ENCODE measurements around the gene CELA3B.
"Not testable (repeated sequence)": the region's sequence is repeated elsewhere in the genome, so short reads cannot be mapped to it uniquely, and the experiment has no call there.

Gene CELA3B

DNA sequence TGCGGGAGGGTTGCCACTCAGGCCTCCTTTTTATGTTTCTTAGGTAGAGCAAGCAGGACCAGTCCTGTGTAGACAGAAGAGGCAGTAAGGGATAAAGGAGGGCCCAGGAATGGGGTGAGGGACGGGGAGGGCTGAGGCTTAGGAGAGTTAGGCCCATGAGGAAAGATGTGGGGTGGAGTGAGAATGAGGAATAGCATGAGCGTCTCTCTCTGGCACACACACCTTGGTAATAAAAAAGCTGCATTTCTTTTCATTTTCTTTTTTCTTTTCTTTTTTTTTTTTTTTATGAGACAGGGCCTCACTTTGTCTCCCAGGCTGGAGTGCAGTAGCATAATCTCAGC, 32.1 kb upstream of the CELA3B start:
- no peak for DNase-seq

DNA sequence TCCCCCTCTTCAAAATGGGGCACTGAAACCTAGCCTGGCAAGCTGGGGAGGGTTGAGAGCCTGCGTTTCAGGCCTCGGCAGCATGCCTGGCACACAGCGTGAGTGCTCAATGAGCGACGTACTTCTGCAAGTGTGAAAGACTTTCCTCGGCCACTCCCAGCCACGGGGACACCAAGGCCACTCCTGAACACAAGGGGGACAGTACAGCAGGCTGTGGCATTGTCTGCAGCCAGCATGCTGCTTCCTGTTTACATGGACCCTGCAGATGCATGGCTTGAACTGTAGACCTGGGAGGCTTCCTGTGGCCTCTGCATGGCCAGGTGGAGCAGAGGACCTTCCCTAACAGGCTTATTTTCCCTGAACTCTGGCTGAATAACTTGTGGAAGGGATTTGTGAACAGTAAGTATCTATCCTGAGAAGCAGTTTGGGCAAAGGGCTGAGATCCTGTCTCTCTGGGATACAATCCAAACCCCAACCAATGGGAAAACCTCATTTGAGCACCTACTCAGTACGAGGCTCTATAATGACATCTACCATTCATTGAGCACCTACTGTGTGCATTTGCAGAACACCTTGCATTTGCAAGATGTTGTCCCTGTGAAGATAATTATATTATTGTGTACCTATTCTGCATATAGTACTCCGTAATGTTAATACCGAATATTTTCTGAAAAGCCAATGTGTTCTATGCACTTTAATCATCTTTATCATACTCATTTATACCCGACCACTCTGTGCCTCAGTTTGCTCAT, 29.8 kb upstream of the CELA3B start:
- DNase-seq = no peak

DNA sequence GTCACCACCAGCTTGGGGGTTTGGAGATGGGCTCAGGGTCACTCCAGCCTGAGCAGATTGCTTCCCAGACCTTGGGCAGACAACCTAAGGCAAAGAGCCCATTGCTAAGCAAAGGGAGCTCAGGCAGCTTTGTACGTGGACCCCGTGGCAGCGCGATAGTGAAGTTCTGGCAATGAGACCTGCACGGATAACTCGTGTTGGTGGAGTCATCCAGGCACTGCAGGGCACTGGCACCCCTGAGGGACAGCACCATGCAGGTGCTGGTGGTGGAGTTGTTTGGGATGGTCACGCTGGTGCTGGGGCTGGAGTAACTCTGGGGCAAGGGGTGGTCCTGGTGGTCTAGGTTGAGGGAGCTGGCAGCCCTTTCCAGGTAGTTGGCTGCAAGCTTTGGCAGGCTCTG, 26.1 kb upstream of the CELA3B start:
- no peak for DNase-seq

DNA sequence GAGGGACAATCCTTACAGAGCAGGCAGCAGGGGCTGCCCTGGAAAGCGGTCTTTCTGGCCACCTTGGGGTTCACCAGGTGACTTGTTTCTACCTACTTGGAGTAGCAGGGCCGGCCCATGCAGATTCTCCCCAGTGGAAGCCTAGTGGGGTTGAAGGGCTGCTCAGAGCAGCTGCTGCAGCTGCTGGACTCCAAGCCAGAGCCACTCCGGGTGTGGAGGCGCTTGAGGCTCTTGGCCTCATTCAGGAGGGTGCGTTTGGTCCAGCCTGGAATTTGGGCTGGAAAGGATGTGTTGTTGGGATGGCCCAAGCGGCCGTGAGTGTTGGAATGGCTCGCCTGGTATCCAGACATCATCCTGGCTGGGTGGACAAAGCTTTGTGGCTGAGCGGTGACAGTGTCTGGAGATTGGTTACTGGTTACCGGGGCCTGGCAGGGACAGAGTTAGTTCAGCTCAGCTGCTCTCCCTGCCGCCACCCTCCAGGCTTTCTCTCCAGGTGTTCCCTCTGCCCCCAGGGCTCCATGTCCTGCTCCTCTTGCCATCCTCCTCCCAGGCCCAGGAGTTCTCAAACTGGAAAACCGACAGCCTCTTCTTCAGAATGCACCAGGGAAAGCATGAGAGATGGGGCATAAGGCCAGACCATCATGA, 25.5 kb upstream of the CELA3B start:
- DNase-seq = no peak

DNA sequence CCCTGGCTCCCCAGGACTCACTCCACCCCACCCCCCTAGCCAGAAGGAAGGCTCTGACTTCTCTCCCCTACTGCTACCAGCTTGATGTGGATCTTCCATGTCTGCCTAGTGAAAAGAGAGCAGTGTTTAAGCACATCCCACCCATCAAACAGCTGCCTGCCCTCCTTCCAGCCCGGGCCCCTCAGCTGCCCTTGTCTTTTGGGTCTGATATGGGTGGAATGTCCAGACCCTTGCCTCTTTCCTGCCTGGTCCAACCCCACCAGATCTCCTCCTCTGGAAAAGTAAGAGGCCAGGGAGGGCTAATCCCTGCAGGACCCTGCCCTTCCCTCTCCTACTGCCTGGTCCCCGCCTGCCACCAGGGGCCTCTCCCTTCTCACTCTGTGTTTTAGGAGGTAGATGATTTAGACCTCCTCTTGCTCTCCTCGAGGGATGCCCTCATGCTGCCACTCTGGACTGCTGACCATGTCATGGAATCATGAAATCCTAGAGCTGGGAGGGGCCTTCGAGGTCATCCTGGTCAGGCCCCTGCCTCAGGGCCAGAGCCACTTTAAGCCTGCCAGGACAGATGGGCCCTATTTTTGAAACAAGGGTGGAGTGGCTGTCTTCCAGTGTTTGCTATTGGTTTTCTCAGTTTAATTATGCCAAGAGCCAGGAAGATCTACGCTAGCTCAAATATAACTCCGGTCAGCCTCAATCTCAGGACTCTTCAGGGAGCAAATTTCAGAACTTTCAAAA, 23.9 kb upstream of the CELA3B start:
- DNase-seq = no peak

DNA sequence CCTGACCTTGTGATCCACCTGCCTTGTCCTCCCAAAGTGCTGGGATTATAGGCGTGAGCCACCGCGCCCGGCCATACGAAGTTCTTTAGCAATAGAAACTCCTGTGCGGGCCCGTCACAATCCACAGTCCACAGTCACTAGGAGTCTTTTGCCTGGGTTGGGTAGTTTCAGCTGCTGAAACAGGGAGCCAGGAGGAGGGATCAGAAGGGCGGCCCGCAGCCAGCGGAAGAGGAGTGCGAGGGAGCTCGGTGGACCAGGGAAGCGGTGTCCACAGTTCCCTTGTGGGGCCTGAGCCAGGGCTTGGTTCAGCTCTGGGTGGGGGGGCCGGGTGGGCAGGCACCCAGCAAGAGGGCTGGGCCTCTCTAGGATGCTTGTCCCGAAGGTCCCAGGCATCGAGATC, 21.8 kb upstream of the CELA3B start:
- DNase-seq = no peak

DNA sequence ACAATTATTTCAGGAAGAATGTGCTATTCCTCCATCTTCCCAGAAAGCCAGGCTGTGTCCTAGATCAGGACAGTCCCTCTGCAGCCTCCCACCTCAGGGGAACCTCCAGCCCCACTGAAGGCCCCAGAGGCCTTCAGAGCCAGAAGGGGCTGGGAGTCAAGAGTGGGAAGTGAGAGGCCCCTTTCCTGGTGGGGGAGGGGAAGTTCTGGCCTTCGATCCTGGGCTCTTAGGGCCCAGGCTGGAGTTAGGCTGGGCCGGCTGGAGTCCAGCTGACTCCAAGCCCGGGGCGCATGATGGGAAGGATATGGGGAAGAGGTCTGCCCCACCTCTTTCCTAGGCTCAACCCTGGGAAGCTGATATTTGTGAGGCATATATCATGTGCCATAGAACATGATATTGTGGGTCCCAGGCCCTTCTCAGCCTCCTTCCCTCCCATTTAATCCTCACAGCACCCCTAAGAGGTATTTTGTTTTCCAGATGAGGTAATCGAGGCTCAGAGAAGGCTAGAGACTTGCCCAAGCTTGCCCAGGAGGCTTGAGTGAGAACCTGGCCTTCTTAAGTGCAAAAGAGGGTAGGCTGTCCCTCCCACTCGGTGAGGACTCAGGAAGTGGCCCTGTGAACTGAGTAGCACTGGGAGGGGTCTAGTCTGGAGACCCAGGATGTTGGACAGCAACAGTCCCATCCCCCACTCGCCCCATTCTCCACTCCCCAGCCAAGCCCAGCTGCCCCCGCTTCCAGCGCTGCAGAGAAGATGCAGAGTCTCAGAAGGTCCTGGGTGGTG, 21.1 kb upstream of the CELA3B start:
- DNase-seq = no peak

DNA sequence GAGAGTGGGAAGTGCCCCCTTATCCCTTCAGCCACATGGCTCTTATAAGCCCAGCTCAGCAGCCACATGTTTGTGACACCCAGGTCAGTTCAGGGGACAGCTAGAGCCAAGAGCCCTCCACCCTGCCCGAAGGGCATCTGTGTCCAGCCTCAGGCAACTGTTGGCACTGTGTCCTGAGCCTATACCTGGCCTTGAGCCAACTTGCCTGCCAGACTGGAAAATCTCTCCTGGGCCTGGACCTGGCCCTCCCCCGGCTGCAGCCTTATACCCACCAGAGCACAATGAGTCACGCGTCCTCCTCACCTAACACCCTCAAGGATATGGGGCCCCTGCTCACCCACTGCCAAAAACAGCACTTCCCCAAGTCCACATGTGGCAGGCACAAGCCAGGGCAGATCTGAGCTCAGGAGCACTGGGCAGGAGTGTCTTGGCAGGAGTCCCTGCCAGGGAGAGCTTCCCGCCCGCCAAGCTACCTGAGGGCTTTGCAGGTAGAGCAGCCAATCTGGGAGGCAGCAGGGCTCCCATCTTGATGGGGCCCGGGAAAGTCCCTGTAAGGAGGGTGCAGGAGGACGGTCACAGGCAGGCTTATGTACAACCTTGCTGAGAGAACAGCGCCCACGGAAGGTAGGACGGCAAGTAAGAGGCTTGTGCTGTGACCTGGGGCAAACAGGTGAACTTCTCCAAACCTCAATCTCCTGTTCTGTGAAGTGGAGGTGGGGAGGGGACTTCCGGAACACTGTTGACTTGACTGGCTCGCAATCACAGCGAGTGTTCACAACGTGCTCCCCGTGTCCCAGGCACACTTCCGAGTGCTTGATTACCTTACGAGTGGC, 19.9 kb upstream of the CELA3B start:
- DNase-seq = peak; percentile 22

DNA sequence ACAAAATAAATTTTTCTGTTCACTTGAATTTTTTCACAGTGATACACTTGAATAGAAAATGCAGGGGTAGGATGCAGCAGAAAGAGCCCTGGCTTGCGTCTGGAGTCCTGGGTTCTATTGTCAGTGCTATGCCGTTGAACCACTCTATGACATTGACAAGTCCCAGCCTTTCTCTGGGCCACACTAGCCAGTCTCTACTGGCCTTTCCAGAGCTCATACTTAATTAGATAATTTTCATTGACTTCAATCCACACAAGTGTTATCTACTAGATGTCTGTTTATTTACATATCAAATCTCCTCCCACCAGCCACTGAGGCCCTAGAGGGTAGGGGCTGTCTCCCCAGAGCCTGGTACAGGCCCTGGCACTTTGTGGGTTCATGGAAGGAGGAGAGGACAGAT, 15.5 kb upstream of the CELA3B start:
- no peak for DNase-seq

DNA sequence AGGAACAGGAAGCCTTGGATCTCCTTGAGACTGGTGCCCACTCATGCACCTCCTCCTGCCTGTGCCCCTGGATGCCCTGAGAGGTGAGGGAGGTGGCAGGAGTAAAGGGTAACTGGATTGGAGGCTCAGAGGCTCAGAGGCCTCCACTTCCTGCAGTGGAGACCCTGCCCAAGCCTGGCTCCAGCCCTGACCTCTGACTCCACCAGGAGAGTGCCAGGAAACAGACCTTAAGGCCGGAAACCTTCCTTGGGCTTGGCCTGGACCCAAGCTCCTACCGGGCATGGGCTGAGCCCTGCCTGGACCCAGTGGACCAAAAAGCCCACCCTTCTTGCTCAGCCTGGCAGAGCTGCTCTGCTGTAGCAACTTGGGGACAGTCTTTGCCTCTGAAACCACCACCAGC, 15.0 kb upstream of the CELA3B start:
- DNase-seq = no peak

DNA sequence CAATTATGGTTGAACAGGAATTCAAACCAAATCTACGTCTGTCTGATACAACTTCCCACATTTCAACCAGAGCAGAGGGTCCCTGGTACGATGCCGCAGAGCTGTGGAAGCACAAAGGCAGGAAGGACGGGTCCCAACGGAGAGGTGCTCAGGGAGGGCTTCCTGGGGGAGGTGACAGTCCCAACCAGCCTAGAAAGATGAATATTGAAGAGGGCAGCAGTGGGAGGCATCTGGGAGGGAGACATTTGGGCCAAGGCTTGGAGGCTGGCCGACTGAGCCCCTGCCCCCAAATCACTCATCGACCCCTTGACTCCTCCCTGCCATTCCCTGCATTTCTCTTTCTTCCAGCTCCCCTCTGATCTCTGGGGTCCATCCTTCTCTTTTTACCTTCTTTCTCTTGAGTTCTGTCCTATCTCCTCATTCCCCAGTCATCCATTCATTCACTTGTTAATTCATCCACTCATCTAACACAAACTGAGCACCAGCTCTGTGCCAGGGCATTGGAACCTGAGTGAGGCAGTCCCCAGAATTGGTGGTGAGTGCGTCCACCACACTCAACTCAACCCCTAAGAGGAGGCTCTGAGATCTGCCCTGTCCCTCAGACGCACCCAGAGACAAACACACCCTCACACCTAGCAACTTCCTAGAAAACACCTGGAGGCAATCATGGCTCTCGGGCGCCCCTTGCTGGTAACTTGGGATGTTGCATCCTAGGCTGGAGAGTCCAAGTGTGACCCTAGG, 13.2 kb upstream of the CELA3B start:
- peak; percentile 86 for DNase-seq

DNA sequence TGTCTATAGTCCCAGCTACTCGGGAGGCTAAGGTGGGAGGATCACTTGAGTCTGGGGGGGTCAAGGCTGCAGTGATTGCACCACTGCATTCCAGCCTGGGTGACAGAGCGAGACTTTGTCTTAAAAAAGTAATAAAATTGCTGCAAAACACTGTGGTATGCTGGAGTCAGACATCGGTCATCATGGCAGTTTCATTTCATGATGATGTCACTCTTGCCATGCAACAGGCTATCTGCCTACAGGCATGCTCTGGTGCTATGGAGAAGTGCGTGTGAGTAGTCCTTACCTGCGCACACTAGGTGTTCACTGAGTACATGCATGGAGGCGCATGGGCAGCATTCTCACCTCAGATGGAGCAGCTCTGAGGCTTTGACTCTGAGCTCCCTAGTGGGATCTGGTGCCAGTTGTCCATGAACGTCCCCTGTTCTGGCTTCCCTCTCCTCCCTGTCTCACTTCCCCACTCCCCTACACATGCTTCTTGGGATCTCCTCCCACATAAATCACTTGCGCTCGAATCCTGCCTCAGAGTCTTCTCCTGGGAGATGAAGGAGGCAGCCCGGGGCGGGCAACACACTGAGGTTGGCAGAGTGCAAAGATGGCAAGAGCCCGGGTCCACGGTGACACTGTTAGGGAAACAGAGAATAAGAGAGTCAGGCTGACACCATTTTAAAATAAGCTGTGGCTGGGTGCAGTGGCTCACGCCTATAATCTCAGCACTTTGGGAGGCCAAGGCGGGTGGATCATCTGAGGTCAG, 10.4 kb upstream of the CELA3B start:
- DNase-seq = no peak

DNA sequence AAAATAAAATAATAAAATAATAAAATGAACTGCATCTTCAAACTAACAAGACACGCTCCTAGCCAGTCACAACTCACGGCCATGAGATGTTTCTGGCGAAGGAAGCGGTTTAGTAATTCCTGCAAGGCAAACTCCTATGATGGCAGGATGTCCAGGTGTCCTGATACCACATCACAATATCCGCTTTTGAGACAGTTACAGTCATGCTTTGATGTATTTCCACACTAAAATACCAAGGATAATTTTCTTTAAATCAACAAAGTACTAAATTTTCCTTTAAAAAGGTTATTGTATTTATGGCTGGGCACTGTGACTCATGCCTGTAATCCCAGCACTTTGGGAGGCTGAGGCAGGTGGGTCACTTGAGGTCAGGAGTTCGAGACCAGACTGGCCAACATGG, 9.6 kb upstream of the CELA3B start:
- not testable (repeated sequence) for DNase-seq

DNA sequence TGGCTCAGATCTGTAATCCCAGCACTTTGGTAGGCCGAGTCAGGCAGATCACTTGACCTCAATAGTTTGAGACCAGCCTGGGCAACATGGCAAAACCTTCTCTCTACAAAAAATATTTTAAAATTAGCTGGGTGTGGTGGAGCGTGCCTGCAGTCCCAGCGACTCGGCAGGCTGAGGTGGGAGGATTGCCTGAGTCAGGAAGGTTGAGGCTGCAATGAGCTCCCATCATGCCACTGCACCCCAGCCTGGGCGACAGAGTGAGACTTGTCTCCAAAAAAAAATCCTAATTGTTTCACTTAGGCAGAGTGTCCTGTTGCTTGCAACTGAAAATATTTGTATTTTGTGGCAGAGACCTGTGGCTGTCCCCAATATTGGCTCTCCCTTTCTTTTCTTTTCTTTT, 7.8 kb upstream of the CELA3B start:
- DNase-seq = not testable (repeated sequence)

DNA sequence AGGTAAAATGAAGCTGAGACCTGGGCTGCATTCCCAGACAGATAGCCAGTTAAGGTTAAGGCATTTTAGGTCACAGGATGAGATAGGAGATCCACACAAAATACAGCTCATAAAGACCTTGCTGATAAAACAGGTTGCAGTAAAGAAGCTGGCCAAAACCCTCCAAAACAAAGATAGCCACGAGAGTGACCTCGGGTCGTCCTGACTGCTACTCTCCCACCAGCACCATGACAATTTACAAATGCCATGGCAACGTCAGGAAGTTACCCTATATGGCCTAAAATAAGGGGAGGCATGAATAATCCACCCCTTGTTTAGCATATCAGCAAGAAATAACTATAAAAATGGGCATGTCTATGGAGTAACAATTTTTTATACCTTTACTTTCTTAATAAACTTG, 6.3 kb upstream of the CELA3B start:
- not testable (repeated sequence) for DNase-seq

DNA sequence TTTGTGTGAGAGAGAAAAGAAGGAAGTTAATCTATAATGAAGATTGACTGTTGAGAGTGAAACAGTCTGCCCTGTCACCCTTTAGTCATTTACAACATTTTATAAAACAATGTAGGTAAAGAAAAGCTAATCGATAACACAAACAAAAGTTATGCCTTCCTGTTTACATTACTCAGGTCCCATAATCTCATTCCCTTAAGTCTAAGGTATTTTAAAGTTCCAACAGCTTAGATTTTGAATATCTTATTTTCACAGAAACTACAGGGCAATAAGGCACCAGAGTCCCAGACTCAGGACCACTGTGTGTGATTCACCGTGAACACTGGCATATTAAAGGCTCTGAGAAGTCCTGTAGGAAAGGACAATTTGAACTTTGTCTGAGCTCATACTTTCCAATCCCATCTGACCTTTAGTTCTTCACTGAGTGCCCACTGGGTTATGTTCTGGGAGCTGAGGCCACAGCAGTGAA, 3.8 kb upstream of the CELA3B start:
- DNase-seq = not testable (repeated sequence)

DNA sequence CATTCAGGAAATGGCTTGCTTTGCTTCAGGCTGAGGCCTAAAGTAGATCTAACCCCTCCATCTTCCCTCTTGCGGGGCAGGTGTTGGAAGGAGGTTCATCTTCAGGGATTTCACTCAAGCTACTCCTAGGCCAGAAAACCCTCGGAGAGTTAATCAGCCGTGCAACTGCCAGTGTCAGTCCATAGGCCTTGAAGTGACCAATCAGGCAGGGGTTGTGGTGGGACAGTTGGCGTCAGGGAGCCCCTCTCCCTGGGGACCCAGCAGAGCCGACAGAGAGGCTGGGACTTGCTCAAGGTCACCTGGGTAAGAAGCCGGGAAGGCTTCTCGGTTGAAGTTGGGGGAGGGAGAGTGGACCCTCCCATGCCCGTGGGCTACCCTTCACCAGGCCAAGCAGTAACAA, 2.9 kb upstream of the CELA3B start:
- not testable (repeated sequence) for DNase-seq

DNA sequence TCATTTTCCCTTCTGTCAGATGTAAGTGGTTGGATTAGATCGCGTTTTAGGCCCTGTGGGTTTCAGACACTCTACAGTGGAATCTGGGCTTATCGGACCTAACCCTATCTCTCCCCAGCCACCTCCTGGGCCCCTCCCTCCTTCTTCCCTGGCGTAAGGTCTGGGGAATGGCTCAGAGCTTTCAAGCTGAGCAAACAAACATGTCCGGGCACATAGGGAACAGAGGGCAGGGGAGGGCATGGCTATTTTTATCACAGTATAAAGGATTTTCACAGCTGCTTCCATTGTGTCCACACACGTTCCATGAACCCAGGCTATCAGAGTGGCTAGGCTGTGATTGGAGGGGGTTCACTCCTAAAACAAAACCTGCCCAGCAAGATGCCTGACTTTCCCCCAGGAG, 2.1 kb upstream of the CELA3B start:
- DNase-seq = not testable (repeated sequence)

DNA sequence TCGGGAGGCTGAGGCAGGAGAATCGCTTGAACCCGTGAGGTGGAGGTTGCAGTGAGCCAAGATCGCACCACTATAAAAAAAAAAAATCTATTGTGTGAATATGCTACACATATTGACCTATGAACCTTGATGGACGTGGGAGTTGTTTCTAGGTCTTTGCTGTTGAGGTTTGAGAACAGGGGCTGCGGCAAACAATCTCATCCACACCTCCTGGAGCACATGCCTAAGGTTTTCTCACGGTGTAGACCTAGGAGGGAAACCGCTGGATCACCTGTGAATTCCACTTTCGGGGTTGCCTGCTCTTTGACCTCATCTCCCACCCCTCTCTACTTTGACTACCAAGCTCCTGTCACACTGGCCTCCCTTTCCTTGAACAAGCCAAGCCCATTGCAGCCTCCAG, 1.5 kb upstream of the CELA3B start:
- DNase-seq = not testable (repeated sequence)

DNA sequence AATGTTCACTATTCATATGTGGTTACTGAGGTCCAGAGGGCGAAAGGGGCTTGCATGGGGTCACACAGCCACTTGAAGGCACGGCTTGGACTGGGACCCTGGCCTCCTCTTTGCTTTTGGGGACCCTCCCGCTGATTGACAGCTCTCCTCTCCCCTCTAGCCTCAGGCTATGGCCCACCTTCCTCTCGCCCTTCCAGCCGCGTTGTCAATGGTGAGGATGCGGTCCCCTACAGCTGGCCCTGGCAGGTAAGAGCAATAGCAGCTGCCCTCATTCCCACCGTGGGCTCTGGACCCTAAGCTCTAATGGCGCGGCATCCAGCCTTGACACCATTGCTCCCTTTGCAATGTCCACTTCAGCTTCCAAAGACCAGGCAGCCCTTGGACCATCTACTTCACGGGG, 1.4 kb downstream of the CELA3B start:
- DNase-seq = not testable (repeated sequence)

All from hematopoietic multipotent progenitor cell treated with erythropoietin and hydrocortisone succinate and interleukin-3 and kit ligand, for 6 days (in vitro differentiated cells).